HG02870 (cell line): ENCODE measurements around the gene GNPDA2.
"Not testable (repeated sequence)": the region's sequence is repeated elsewhere in the genome, so short reads cannot be mapped to it uniquely, and the experiment has no call there.

Source experiments
- ATAC-seq: cut with Tn5 transposase; IDR thresholded peaks from one replicate; pipeline ENCODE4 v1.9.1; 2021; ENCODE audit warnings: mild to moderate bottlenecking, moderate library complexity; ENCODE audit not compliant: unreplicated experiment

Gene GNPDA2

GRCh38 chr4:44726038-44726871, at the start of gene GNPDA2:
TSS of gene GNPDA2 (minus strand) at chr4:44726556. CDS start at chr4:44722207, 4,349 bp downstream.
- ATAC-seq = peak; percentile 85

GRCh38 chr4:44772340-44772739, 46.0 kb upstream of the GNPDA2 start:
- no peak for ATAC-seq

- no peak for ATAC-seq
Measured at GRCh38 chr4:44771789-44772188, 45.4 kb upstream of the GNPDA2 start.

- ATAC-seq = no peak
Measured at GRCh38 chr4:44766453-44766852, 40.1 kb upstream of the GNPDA2 start.

- ATAC-seq = no peak
Measured at GRCh38 chr4:44765116-44765515, 38.8 kb upstream of the GNPDA2 start.

GRCh38 chr4:44761306-44761705, 35.0 kb upstream of the GNPDA2 start:
- ATAC-seq = no peak

GRCh38 chr4:44760142-44760898, 34.0 kb upstream of the GNPDA2 start:
- ATAC-seq = peak; percentile 73

- ATAC-seq = no peak
Measured at GRCh38 chr4:44756559-44756958, 30.2 kb upstream of the GNPDA2 start.

GRCh38 chr4:44740201-44740600, 13.8 kb upstream of the GNPDA2 start:
- no peak for ATAC-seq

GRCh38 chr4:44738615-44739014, 12.3 kb upstream of the GNPDA2 start:
- peak; percentile 58 for ATAC-seq

GRCh38 chr4:44736900-44737299, 10.5 kb upstream of the GNPDA2 start:
- no peak for ATAC-seq

- ATAC-seq = not testable (repeated sequence)
Measured at GRCh38 chr4:44728694-44729093, 2.3 kb upstream of the GNPDA2 start.

GRCh38 chr4:44727471-44727870, 1.1 kb upstream of the GNPDA2 start:
- ATAC-seq = no peak

- no peak for ATAC-seq
Measured at GRCh38 chr4:44725726-44726037, 674 bp downstream of the GNPDA2 start.

GRCh38 chr4:44725166-44725565, 1.2 kb downstream of the GNPDA2 start:
- ATAC-seq = no peak

- ATAC-seq = no peak
Measured at GRCh38 chr4:44722001-44722400, 4.4 kb downstream of the GNPDA2 start.

- no peak for ATAC-seq
Measured at GRCh38 chr4:44720371-44720770, 6.0 kb downstream of the GNPDA2 start.

GRCh38 chr4:44716597-44716996, 9.8 kb downstream of the GNPDA2 start:
- no peak for ATAC-seq

GRCh38 chr4:44713125-44713524, 13.2 kb downstream of the GNPDA2 start:
- no peak for ATAC-seq

- no peak for ATAC-seq
Measured at GRCh38 chr4:44704673-44705072, 21.7 kb downstream of the GNPDA2 start.

- ATAC-seq = no peak
Measured at GRCh38 chr4:44701037-44701436, 25.3 kb downstream of the GNPDA2 start.

- no peak for ATAC-seq
Measured at GRCh38 chr4:44700427-44700826, 25.9 kb downstream of the GNPDA2 start.
